ENCODE data around the gene SLC16A10. TPM values are rescaled to one million over a fixed set of nuclear protein-coding genes. Genes with fewer than 3 reads are reported as not detected.
"Not testable (repeated sequence)": the region's sequence is repeated elsewhere in the genome, so short reads cannot be mapped to it uniquely, and the experiment has no call there.

The SLC16A10 gene
- total RNA-seq, 1 experiment from 2014 or later = 2.9 TPM

DNA sequence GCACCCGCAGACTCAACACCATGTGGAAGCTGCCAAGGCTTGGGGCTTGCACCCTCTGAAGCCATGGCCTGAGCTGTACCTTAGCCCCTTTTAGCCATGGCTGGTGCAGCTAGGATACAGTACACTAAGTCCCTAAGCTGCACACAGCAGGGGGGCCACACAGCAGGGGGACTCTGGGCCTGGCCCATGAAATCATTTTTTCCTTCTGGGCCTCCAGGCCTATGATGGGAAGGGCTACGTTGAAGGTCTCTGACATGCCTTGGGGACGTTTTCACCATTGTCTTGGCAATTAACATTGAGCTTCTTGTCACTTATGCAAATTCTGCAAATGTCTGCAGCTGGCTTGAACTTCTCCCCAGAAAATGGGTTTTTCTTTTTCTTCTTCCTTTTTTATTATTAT, 103.3 kb downstream of the SLC16A10 start:
- no peak overlapping the region for H3K27ac ChIP-seq (ENCODE audit: low read length)
- H3K4me3 ChIP-seq (ENCODE audit: low read length) = no peak overlapping the region
- ATAC-seq (no peak), DNase-seq (no peak)
- H3K27me3 ChIP-seq (ENCODE audit: low read length) = no peaks in the 10 kb centered on the region
- H3K4me1 ChIP-seq (ENCODE audit: insufficient read depth, low read length) = no peaks in the 10 kb centered on the region
- H4K20me1 ChIP-seq (ENCODE audit: low read length) = no peaks in the 10 kb centered on the region
- H3K9ac ChIP-seq (ENCODE audit: low read length) = no peak overlapping the region
- no peaks in the 10 kb centered on the region for H3K9me2 ChIP-seq (replicated peaks; ENCODE audit: low read length)
- intact Hi-C loops (cut with micrococcal nuclease) = no loop called here
- no peaks in the 10 kb centered on the region for H3K79me2 ChIP-seq (ENCODE audit: low read length)
- no TSS peak for BruUV-seq (replicated peaks)
- POLR2A ChIA-PET (ENCODE audit: unreplicated experiment) = no interaction called here
- H3K36me3 ChIP-seq (ENCODE audit: low read depth, low read length) = no peaks in the 10 kb centered on the region
- H3K9me3 ChIP-seq (ENCODE audit: low read length) = no peaks in the 10 kb centered on the region
- CTCF ChIA-PET = no interaction called here
- no peak overlapping the region for H2AFZ ChIP-seq (ENCODE audit: low read length)
- TF ChIP-seq EZH2 (IDR thresholded peaks at IDR 0.05; ENCODE audit: low read length, unreplicated experiment) = no peak
- TF ChIP-seq, protein P1, sequence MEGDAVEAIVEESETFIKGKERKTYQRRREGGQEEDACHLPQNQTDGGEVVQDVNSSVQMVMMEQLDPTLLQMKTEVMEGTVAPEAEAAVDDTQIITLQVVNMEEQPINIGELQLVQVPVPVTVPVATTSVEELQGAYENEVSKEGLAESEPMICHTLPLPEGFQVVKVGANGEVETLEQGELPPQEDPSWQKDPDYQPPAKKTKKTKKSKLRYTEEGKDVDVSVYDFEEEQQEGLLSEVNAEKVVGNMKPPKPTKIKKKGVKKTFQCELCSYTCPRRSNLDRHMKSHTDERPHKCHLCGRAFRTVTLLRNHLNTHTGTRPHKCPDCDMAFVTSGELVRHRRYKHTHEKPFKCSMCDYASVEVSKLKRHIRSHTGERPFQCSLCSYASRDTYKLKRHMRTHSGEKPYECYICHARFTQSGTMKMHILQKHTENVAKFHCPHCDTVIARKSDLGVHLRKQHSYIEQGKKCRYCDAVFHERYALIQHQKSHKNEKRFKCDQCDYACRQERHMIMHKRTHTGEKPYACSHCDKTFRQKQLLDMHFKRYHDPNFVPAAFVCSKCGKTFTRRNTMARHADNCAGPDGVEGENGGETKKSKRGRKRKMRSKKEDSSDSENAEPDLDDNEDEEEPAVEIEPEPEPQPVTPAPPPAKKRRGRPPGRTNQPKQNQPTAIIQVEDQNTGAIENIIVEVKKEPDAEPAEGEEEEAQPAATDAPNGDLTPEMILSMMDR (conservative IDR thresholded peaks at IDR 0.05; ENCODE audit: low read depth, low read length) = no peak
- no peak for TF ChIP-seq EZH2phosphoT487 (IDR thresholded peaks at IDR 0.05; ENCODE audit: borderline replicate concordance, low read length)
- H3F3A ChIP-seq (ENCODE audit: low read length, unreplicated experiment) = no peaks in the 10 kb centered on the region
- H3K4me2 ChIP-seq (ENCODE audit: low read length) = no peak overlapping the region

DNA sequence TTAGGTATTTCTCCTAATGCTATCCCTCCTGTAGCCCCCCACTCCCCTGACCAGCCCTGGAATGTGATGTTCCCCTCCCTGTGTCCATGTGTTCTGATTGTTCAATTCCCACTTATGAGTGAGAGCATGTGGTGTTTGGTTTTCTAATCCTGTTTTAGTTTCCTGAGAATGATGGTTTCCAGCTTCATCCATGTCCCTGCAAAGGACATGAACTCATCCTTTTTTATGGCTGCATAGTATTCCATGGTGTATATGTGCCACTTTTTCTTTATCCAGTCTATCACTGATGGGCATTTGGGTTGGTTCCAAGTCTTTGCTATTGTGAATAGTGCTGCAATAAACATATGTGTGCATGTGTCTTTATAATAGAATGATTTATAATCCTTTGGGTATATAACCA, 103.8 kb downstream of the SLC16A10 start:
- H3K4me2 ChIP-seq (ENCODE audit: low read length); H3K27me3 ChIP-seq (ENCODE audit: low read length); H2AFZ ChIP-seq (ENCODE audit: low read length); H3K36me3 ChIP-seq (ENCODE audit: low read depth, low read length); H4K20me1 ChIP-seq (ENCODE audit: low read length); H3K9me3 ChIP-seq (ENCODE audit: low read length); POLR2A ChIA-PET (ENCODE audit: unreplicated experiment); intact Hi-C loops (cut with micrococcal nuclease); ATAC-seq; DNase-seq; BruUV-seq (replicated peaks); H3K9me2 ChIP-seq (replicated peaks; ENCODE audit: low read length); H3K79me2 ChIP-seq (ENCODE audit: low read length); H3F3A ChIP-seq (ENCODE audit: low read length, unreplicated experiment); H3K27ac ChIP-seq (ENCODE audit: low read length); H3K4me1 ChIP-seq (ENCODE audit: insufficient read depth, low read length); H3K9ac ChIP-seq (ENCODE audit: low read length); CTCF ChIA-PET; H3K4me3 ChIP-seq (ENCODE audit: low read length): not testable (repeated sequence)

DNA sequence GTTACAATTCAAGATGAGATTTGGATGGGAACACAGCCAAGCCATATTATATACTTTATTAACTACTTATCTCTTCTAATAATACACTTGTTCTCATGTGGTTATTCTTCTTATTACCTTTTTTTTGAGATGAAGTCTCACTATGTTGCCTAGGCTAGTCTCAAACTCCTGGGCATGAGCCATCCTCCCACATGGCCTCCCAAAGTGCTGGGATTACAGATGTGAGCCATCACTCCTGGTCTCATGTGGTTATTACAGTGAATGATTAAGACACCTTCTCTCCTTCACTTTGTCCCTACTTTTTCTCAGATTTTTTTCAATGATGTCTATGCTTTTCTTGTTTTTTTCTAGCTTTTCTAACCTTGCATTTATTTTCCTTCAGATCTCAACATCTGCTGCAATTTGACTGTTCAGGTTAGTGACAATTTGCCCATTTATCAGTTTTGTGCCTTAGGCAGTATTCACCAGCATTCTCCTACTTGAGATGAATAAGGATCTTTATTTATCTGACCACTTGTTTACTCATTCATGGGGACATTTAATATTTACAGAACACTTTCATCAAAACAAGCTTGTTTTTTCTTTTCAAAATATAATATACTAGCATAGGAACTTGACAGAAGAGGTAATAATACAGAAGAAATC, 105.7 kb downstream of the SLC16A10 start:
- Histone ChIP-seq H3K36me3 (ENCODE audit: low read depth, low read length) (no peaks in the 10 kb centered on the region), H3K27me3 (ENCODE audit: low read length) (no peaks in the 10 kb centered on the region), H3K27ac (ENCODE audit: low read length) (no peak overlapping the region), H3K4me2 (ENCODE audit: low read length) (no peak overlapping the region), H3K9me3 (ENCODE audit: low read length) (no peaks in the 10 kb centered on the region), H4K20me1 (ENCODE audit: low read length) (no peaks in the 10 kb centered on the region), H3K9me2 (replicated peaks; ENCODE audit: low read length) (no peaks in the 10 kb centered on the region), H3F3A (ENCODE audit: low read length, unreplicated experiment) (no peaks in the 10 kb centered on the region), H3K4me1 (ENCODE audit: insufficient read depth, low read length) (no peaks in the 10 kb centered on the region), H3K4me3 (ENCODE audit: low read length) (no peak overlapping the region), H3K79me2 (ENCODE audit: low read length) (no peaks in the 10 kb centered on the region), H3K9ac (ENCODE audit: low read length) (no peak overlapping the region), H2AFZ (ENCODE audit: low read length) (no peak overlapping the region)
- CTCF ChIA-PET = no interaction called here
- no peak for DNase-seq
- no peak for TF ChIP-seq EZH2phosphoT487 (IDR thresholded peaks at IDR 0.05; ENCODE audit: borderline replicate concordance, low read length)
- no TSS peak for BruUV-seq (replicated peaks)
- ATAC-seq = no peak
- POLR2A ChIA-PET (ENCODE audit: unreplicated experiment) = no interaction called here
- intact Hi-C loops (cut with micrococcal nuclease) = no loop called here

DNA sequence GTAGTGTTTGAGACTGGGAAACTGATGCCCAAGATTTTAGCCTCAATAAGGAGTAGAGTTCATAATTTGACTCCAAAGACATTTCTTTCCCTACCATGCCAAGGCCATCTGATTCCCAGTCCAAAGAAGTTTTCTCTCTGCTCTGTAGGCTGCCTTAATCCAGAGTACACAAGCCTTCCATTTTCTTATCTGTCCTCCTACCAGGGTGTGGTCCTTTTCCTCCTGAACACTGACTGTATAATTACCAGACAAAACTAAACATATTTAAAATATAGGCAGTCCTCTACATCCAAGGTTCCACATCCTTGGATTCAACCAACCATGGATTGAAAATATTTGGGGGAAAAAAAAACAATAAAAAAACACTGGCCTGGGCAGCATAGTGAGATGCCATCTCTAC, 108.4 kb downstream of the SLC16A10 start:
- Histone ChIP-seq H2AFZ (ENCODE audit: low read length) (no peak overlapping the region), H3K79me2 (ENCODE audit: low read length) (no peaks in the 10 kb centered on the region), H3F3A (ENCODE audit: low read length, unreplicated experiment) (no peaks in the 10 kb centered on the region), H3K4me3 (ENCODE audit: low read length) (no peak overlapping the region), H3K27me3 (ENCODE audit: low read length) (no peaks in the 10 kb centered on the region), H4K20me1 (ENCODE audit: low read length) (no peaks in the 10 kb centered on the region), H3K4me2 (ENCODE audit: low read length) (no peak overlapping the region), H3K9ac (ENCODE audit: low read length) (no peak overlapping the region), H3K4me1 (ENCODE audit: insufficient read depth, low read length) (no peaks in the 10 kb centered on the region), H3K9me3 (ENCODE audit: low read length) (no peaks in the 10 kb centered on the region), H3K27ac (ENCODE audit: low read length) (no peak overlapping the region), H3K9me2 (replicated peaks; ENCODE audit: low read length) (no peaks in the 10 kb centered on the region), H3K36me3 (ENCODE audit: low read depth, low read length) (no peaks in the 10 kb centered on the region)
- DNase-seq (no peak), ATAC-seq (no peak)
- no TSS peak for BruUV-seq (replicated peaks)
- intact Hi-C loops (cut with micrococcal nuclease) = no loop called here
- CTCF ChIA-PET = no interaction called here
- TF ChIP-seq, protein P1 (conservative IDR thresholded peaks at IDR 0.05; ENCODE audit: low read depth, low read length) = no peak
- TF ChIP-seq EZH2phosphoT487 (IDR thresholded peaks at IDR 0.05; ENCODE audit: borderline replicate concordance, low read length) (no peak), EZH2 (IDR thresholded peaks at IDR 0.05; ENCODE audit: low read length, unreplicated experiment) (no peak)
- POLR2A ChIA-PET (ENCODE audit: unreplicated experiment) = no interaction called here

Data from PC-3 (cell line).